GM12874 (cell line): ENCODE data around the gene SRSF8.

Source experiments
- TF ChIP-seq, protein P1 (sequence below): IDR thresholded peaks from 2 replicates; pipeline ENCODE4 v1.5.1; 2011; ENCODE audit warnings: low read depth, mild to moderate bottlenecking, control low read depth, low read length, moderate library complexity; ENCODE audit not compliant: insufficient read depth

Gene SRSF8

DNA sequence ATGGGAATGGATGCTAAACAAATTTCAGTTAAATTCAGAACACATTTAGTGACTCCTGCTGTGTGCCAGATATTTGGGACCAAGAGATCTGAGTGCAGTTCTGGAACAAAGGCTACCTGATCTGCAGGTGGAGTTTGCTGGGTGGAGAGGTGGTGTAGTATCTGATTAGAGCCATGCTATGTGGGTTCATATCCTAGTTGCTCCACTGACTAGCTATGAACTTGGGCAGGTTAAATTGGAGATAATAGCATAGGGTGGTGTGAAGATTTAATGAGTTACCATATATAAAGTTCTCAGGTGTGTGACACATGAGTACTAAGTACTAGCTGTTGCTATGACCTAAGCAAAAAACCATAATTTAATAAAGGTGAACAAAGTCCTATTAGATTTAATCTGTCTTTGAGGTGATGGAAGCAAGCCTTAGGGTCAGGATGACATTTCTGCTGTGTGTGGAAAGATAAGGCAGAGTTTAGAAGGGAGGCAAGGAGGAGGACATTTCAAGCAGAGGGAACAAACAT lies 25.0 kb downstream of the SRSF8 start:
- TF ChIP-seq, protein P1, sequence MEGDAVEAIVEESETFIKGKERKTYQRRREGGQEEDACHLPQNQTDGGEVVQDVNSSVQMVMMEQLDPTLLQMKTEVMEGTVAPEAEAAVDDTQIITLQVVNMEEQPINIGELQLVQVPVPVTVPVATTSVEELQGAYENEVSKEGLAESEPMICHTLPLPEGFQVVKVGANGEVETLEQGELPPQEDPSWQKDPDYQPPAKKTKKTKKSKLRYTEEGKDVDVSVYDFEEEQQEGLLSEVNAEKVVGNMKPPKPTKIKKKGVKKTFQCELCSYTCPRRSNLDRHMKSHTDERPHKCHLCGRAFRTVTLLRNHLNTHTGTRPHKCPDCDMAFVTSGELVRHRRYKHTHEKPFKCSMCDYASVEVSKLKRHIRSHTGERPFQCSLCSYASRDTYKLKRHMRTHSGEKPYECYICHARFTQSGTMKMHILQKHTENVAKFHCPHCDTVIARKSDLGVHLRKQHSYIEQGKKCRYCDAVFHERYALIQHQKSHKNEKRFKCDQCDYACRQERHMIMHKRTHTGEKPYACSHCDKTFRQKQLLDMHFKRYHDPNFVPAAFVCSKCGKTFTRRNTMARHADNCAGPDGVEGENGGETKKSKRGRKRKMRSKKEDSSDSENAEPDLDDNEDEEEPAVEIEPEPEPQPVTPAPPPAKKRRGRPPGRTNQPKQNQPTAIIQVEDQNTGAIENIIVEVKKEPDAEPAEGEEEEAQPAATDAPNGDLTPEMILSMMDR: no peak

DNA sequence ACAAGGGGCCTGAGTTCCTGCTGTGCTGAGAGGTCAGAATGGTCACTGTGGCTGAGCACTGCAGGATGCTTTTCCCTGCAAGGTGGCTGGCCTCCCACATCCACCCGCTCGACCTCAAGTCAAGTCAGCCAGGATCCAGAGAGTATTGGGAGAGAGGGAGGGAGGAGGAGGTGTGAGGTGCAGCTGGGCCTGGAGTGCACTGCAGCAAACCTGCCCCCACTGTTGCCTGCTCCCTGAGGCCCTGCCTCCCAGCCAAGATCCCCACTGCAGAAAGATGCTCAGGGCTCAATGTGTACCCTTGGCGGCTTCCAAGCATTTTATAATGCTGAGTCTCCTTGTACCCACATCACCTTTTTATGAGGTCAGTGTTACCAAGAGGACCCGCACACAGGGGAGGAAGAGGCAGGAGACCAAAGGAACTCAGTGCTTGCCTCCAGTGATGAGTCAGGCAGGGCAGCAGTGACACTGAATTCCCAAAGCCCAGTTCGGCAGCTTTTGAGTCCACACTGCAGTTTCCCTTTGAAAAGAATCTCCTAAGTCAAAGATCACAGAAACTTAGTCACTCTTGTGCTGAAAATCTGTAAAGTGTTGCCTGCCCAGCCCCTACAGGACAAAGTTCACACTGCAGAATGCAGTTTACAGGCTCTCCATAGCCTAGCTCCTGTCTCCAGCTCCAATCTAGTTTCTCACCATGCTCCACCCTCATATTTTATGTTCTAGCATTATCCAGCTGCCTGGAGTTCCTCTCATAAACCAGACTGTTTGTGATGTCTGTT lies 26.0 kb downstream of the SRSF8 start:
- TF ChIP-seq, protein P1: peak; percentile 73

DNA sequence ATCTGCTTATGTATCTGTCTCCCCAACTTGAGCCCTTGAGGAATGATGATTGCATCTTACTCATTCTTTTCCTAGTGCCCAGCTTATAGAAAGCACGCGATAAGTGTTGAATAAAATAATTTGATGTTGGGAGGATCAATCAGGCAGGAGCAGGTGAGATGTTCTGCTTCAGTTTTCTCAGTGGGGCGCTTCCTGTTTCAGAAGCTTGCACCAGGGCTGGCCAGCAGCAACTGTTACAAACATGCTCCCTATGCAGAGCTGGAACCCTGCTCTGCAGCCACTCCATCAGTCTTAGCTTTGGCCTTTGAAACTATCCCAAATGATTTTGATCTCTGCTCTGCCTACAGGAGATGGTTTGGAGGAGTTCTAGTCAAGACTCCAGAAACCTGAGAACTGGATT lies 26.8 kb downstream of the SRSF8 start:
- TF ChIP-seq, protein P1: no peak

DNA sequence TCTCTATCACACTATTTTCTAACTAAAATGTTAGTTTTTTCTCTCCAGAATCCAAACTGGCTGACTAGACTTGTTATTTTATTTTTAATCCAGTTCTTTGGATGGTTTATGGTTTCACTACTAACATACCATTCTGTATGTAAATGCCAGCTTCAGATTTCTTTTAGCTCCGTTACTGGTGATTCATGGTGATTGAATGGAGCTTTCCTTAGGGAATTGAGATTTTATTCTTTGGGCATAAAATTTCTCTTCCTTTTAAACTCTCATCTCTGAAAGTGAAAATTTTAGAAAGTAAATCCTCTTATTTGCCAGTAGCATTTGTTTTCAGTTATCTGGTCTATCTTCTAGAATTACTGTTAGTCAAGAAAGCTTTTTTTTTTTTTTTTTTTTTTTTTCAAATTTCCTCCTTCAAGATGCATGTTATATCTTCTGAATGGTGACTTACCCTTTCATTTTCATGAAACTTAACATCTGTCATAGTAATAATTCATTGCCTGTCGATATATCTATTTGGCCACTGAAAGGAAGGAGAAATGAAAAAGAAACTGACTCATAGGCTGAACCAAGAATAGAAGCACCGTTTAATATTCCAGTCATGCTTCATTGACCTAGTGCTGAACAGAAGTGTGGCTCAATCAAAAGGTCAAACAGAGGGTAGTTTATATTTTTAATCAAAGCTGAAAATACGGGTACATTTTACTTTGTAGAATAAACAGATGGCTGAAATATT lies 29.3 kb downstream of the SRSF8 start:
- TF ChIP-seq, protein P1: no peak

DNA sequence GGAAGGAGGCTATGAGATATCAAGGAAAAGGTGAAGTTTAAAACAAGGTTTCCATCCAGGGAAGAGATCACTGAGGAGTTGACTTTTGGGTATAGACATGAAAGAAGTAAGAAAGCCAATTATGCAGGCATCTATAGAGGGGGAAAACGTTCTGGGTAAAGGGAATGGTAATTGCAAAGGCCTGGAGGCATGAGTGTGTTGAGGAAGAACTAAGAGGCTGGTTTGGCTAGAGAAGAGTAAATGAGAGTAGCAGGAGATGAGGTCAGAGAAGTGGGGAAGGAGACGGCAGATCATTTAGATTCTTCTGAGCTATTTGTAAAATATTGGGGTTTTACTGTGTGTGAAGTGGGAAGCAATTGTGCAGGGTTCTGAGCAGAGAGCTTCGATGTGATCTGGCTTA lies 30.5 kb downstream of the SRSF8 start:
- TF ChIP-seq, protein P1: no peak

DNA sequence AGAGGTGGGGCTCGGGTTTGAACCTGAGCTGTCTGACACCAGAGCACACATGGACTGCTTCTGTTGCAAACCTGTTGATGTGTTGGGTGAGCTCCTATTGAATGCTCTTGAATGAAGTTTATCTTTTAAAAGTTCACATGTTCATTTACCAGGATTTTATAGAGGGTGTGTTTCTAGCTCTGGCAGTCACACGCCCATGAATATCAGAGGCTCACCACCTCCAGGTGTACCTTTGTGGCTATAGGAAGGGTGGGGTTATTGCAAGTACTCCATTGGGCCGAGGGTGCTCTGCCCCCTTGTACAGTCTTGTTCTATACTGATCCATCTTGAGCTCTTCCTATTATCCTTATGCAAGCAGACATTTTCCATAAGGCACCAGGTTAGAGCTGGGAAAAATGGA lies 32.1 kb downstream of the SRSF8 start:
- TF ChIP-seq, protein P1: no peak

DNA sequence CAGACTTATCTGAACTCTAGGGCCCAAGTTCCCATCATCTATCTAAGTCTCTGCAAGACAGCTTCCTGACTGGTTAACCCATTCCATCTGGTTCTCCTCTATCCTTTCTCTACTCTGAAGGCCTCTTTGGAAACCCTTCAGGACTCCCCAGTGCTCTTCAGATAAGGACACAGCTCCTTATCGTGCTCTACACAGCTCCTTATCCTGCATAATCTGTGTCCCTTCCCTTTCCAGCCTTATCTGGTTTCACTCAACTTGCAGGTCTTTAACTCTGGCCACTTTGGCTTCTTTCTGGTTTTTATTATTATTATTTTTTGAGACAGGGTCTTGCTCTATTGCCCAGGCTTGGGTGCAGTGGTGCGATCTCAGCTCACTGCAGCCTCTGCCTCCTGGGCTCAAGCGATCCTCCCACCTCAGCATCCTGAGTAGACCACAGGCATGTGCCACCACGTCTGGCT lies 33.5 kb downstream of the SRSF8 start:
- TF ChIP-seq, protein P1: no peak
